Osteoblast (primary cell): Measurements from ENCODE around the gene SURF1. TPM values are rescaled to one million over a fixed set of nuclear protein-coding genes. Genes with fewer than 3 reads are reported as not detected.
A peak's percentile ranks its signal among the peaks of the same experiment; 100 is the strongest.

Source experiments
- DNase-seq: peaks from one replicate; pipeline ENCODE4 v3.0.0; 2011; ENCODE audit warnings: low spot score, mixed read lengths; ENCODE audit not compliant: insufficient read length; ENCODE audit errors: missing footprints
- H2AFZ ChIP-seq: 2 replicates; pipeline ENCODE4 v1.6.0; 2011; ENCODE audit warnings: mild to moderate bottlenecking, low read length
- H3K27ac ChIP-seq: 2 replicates; pipeline ENCODE4 v1.5.1; 2011; ENCODE audit warnings: mild to moderate bottlenecking, low read depth, low read length, moderate library complexity
- H3K27me3 ChIP-seq: 2 replicates; pipeline ENCODE4 v1.6.0; 2012; ENCODE audit warnings: mild to moderate bottlenecking, control low read depth, inconsistent platforms, low read length, moderate library complexity; ENCODE audit not compliant: insufficient read depth
- H3K36me3 ChIP-seq: 2 replicates; pipeline ENCODE4 v1.5.1; 2011; ENCODE audit warnings: mild to moderate bottlenecking, low read length, control low read depth, moderate library complexity; ENCODE audit not compliant: insufficient read depth
- H3K4me1 ChIP-seq: 2 replicates; pipeline ENCODE4 v1.5.1; 2011; ENCODE audit warnings: mild to moderate bottlenecking, low read length, control low read depth, moderate library complexity; ENCODE audit not compliant: insufficient read depth
- H3K4me2 ChIP-seq: 2 replicates; pipeline ENCODE4 v1.6.0; 2011; ENCODE audit warnings: mild to moderate bottlenecking, low read length; ENCODE audit not compliant: insufficient read depth
- H3K4me3 ChIP-seq: fragments of 200-600 bp; sonication (generic); 3 replicates; pipeline ENCODE4 v1.5.1; 2012; ENCODE audit warnings: mild to moderate bottlenecking, low read length, inconsistent platforms; ENCODE audit not compliant: insufficient read depth
- H3K79me2 ChIP-seq: 2 replicates; pipeline ENCODE4 v1.6.0; 2012; ENCODE audit warnings: mild to moderate bottlenecking, low read length, control low read depth, inconsistent platforms; ENCODE audit not compliant: insufficient read depth
- H3K9me3 ChIP-seq: 2 replicates; pipeline ENCODE4 v1.5.1; 2011; ENCODE audit warnings: low read depth, low read length, control low read depth
- H4K20me1 ChIP-seq: 2 replicates; pipeline ENCODE4 v1.6.0; 2012; ENCODE audit warnings: mild to moderate bottlenecking, low read length, control low read depth; ENCODE audit not compliant: insufficient read depth
- CTCF ChIP-seq: IDR thresholded peaks from 2 replicates; pipeline ENCODE4 v1.5.1; 2011; ENCODE audit warnings: mild to moderate bottlenecking, low read depth, low read length, moderate library complexity; ENCODE audit errors: extremely low read depth
- total RNA-seq: library from RNA; depleted of rRNA; stranded (reverse); fragments of >200 nt; gene quantifications from 2 replicates; pipeline ENCODE4 v1.2.3, GENCODE V29; 2012

Gene SURF1
- total RNA-seq, 1 donor: 21.0 TPM

GRCh38 chr9:133372144-133372543 is 15.9 kb upstream of the SURF1 start:
- Histone ChIP-seq H3K36me3 (peaks cover 46% of the 10 kb centered on the region), H3K4me2 (peak overlapping the region; percentile 76)

GRCh38 chr9:133371261-133371711 is 15.0 kb upstream of the SURF1 start:
- no peaks in the 10 kb centered on the region for H3K9me3 ChIP-seq
- H4K20me1 ChIP-seq: peaks cover 86% of the 10 kb centered on the region
- H3K36me3 ChIP-seq: peaks cover 54% of the 10 kb centered on the region
- peaks cover 62% of the 10 kb centered on the region for H3K4me1 ChIP-seq
- peaks cover 96% of the 10 kb centered on the region for H3K79me2 ChIP-seq
- H2AFZ ChIP-seq: no peak overlapping the region
- TF ChIP-seq CTCF: peak; percentile 13
- H3K4me3 ChIP-seq: peak overlapping the region; percentile 35
- peak; percentile 95 for DNase-seq
- peak overlapping the region; percentile 81 for H3K27ac ChIP-seq
- no peaks in the 10 kb centered on the region for H3K27me3 ChIP-seq
- H3K4me2 ChIP-seq: peak overlapping the region; percentile 76

More at GRCh38 chr9:133372144-133372543, 15.9 kb upstream of the SURF1 start:
- DNase-seq: peak; percentile 74
- Histone ChIP-seq H2AFZ (no peak overlapping the region), H4K20me1 (peaks cover 77% of the 10 kb centered on the region), H3K4me3 (peak overlapping the region; percentile 35), H3K27ac (peak overlapping the region; percentile 81), H3K27me3 (no peaks in the 10 kb centered on the region), H3K4me1 (peaks cover 70% of the 10 kb centered on the region), H3K9me3 (no peaks in the 10 kb centered on the region), H3K79me2 (peaks cover 87% of the 10 kb centered on the region)
- TF ChIP-seq CTCF: no peak

- Histone ChIP-seq H3K9me3 (no peaks in the 10 kb centered on the region), H3K27ac (peak overlapping the region; percentile 81), H3K4me3 (no peak overlapping the region), H3K79me2 (peaks cover 100% of the 10 kb centered on the region), H3K4me2 (peak overlapping the region; percentile 76), H3K27me3 (no peaks in the 10 kb centered on the region), H4K20me1 (peaks cover 91% of the 10 kb centered on the region), H2AFZ (no peak overlapping the region), H3K4me1 (peaks cover 62% of the 10 kb centered on the region), H3K36me3 (peaks cover 60% of the 10 kb centered on the region)
- peak; percentile 4 for DNase-seq
- TF ChIP-seq CTCF: no peak
Observed at GRCh38 chr9:133370685-133371084, 14.4 kb upstream of the SURF1 start.

GRCh38 chr9:133369933-133370332 is 13.6 kb upstream of the SURF1 start:
- H3K36me3 ChIP-seq: peaks cover 68% of the 10 kb centered on the region
- H3K27ac ChIP-seq: peak overlapping the region; percentile 81
- no peak overlapping the region for H2AFZ ChIP-seq
- H3K4me3 ChIP-seq: no peak overlapping the region
- no peaks in the 10 kb centered on the region for H3K9me3 ChIP-seq
- no peak for TF ChIP-seq CTCF
- H4K20me1 ChIP-seq: peaks cover 96% of the 10 kb centered on the region
- peaks cover 62% of the 10 kb centered on the region for H3K4me1 ChIP-seq
- H3K27me3 ChIP-seq: no peaks in the 10 kb centered on the region
- DNase-seq: no peak
- H3K4me2 ChIP-seq: no peak overlapping the region
- H3K79me2 ChIP-seq: peaks cover 100% of the 10 kb centered on the region
